Measurements from ENCODE around the gene PSMA5. TPM values are rescaled to one million over a fixed set of nuclear protein-coding genes. Genes with fewer than 3 reads are reported as not detected.

Gene PSMA5
- total RNA-seq, 1 donor from 2014 or later: 84.9 TPM

GRCh38 chr1:109470245-109470644 is 44.0 kb upstream of the PSMA5 start:
- no peaks in the 10 kb centered on the region for H3K9me3 Mint-ChIP-seq (ENCODE audit: unreplicated experiment)
- no peak overlapping the region for H3K27ac Mint-ChIP-seq (ENCODE audit: unreplicated experiment)
- H3K4me3 Mint-ChIP-seq (ENCODE audit: unreplicated experiment): no peak overlapping the region
- peaks cover 2% of the 10 kb centered on the region for H3K4me1 Mint-ChIP-seq (ENCODE audit: unreplicated experiment)
- peaks cover 7% of the 10 kb centered on the region for H3K27me3 Mint-ChIP-seq (ENCODE audit: unreplicated experiment)
- no peak for TF ChIP-seq CTCF (IDR thresholded peaks at IDR 0.05; ENCODE audit: unreplicated experiment)
- DNase-seq (ENCODE audit: low spot score): no peak
- H3K36me3 Mint-ChIP-seq (ENCODE audit: low read depth, unreplicated experiment): no peaks in the 10 kb centered on the region

GRCh38 chr1:109468903-109469302 is 42.7 kb upstream of the PSMA5 start:
- H3K27me3 Mint-ChIP-seq (ENCODE audit: unreplicated experiment): peaks cover 11% of the 10 kb centered on the region
- no peak for TF ChIP-seq CTCF (IDR thresholded peaks at IDR 0.05; ENCODE audit: unreplicated experiment)
- no peak for DNase-seq (ENCODE audit: low spot score)

GRCh38 chr1:109468061-109468460 is 41.8 kb upstream of the PSMA5 start:
- no peaks in the 10 kb centered on the region for H3K9me3 Mint-ChIP-seq (ENCODE audit: unreplicated experiment)
- no peak overlapping the region for H3K27ac Mint-ChIP-seq (ENCODE audit: unreplicated experiment)
- H3K27me3 Mint-ChIP-seq (ENCODE audit: unreplicated experiment): peaks cover 11% of the 10 kb centered on the region
- H3K36me3 Mint-ChIP-seq (ENCODE audit: low read depth, unreplicated experiment): no peaks in the 10 kb centered on the region
- peaks cover 2% of the 10 kb centered on the region for H3K4me1 Mint-ChIP-seq (ENCODE audit: unreplicated experiment)
- DNase-seq (ENCODE audit: low spot score): no peak
- no peak for TF ChIP-seq CTCF (IDR thresholded peaks at IDR 0.05; ENCODE audit: unreplicated experiment)
- no peak overlapping the region for H3K4me3 Mint-ChIP-seq (ENCODE audit: unreplicated experiment)

More at GRCh38 chr1:109468903-109469302, 42.7 kb upstream of the PSMA5 start:
- no peaks in the 10 kb centered on the region for H3K9me3 Mint-ChIP-seq (ENCODE audit: unreplicated experiment)
- no peak overlapping the region for H3K4me3 Mint-ChIP-seq (ENCODE audit: unreplicated experiment)
- H3K4me1 Mint-ChIP-seq (ENCODE audit: unreplicated experiment): peaks cover 2% of the 10 kb centered on the region
- H3K36me3 Mint-ChIP-seq (ENCODE audit: low read depth, unreplicated experiment): no peaks in the 10 kb centered on the region
- H3K27ac Mint-ChIP-seq (ENCODE audit: unreplicated experiment): no peak overlapping the region

- no peak for DNase-seq (ENCODE audit: low spot score)
These were observed 41.1 kb upstream of the PSMA5 start for GRCh38 chr1:109467301-109467777.

More at GRCh38 chr1:109467301-109467777, 41.1 kb upstream of the PSMA5 start:
- H3K27ac Mint-ChIP-seq (ENCODE audit: unreplicated experiment): no peak overlapping the region
- no peaks in the 10 kb centered on the region for H3K9me3 Mint-ChIP-seq (ENCODE audit: unreplicated experiment)
- no peak overlapping the region for H3K4me3 Mint-ChIP-seq (ENCODE audit: unreplicated experiment)
- peaks cover 11% of the 10 kb centered on the region for H3K27me3 Mint-ChIP-seq (ENCODE audit: unreplicated experiment)
- H3K4me1 Mint-ChIP-seq (ENCODE audit: unreplicated experiment): peaks cover 2% of the 10 kb centered on the region
- TF ChIP-seq CTCF (IDR thresholded peaks at IDR 0.05; ENCODE audit: unreplicated experiment): no peak
- H3K36me3 Mint-ChIP-seq (ENCODE audit: low read depth, unreplicated experiment): no peaks in the 10 kb centered on the region

Measured in endothelial cell (in vitro differentiated cells).